Panc1 (cell line): ENCODE measurements around the gene BCL11B. TPM values are rescaled to one million over a fixed set of nuclear protein-coding genes. Genes with fewer than 3 reads are reported as not detected.

Experiments
- ATAC-seq: fragments of 200-7000 bp; cut with Tn5 transposase; 2 replicates; pipeline ENCODE4 v1.9.1; 2020; ENCODE audit warnings: mild to moderate bottlenecking, moderate library complexity
- BruUV-seq: library from RNA; stranded (reverse); fragments of 400-500 nt; replicated peaks from 2 replicates; lab custom pipeline; 2021; lab: Mats Ljungman, UMichigan
- CTCF ChIA-PET: fragments of 300-600 bp; sonication (Branson Sonifier 250); formaldehyde crosslinking; loops from one replicate; lab custom pipeline; 2022; ENCODE audit warnings: antibody characterized with exemption; lab: Charles Lee
- POLR2A ChIA-PET: fragments of 300-600 bp; sonication (Branson Sonifier 250); formaldehyde crosslinking; loops from one replicate; lab custom pipeline; 2022; ENCODE audit warnings: antibody characterized with exemption; lab: Charles Lee
- DNase-seq: peaks from one replicate; pipeline ENCODE4 v3.0.0-alpha.2; 2010; ENCODE audit warnings: low read depth, low spot score
- H3K27ac ChIP-seq: 2 replicates; pipeline ENCODE4 v1.5.1; 2011; ENCODE audit warnings: mild to moderate bottlenecking, low read length, inconsistent platforms
- H3K27me3 ChIP-seq: fragments of 200-500 bp; sonication (Bioruptor generic); 2 replicates; pipeline ENCODE4 v1.6.0; 2014; ENCODE audit warnings: low read length, inconsistent platforms; ENCODE audit not compliant: control insufficient read depth, insufficient read depth
- H3K36me3 ChIP-seq: fragments of 200-500 bp; sonication (Bioruptor generic); 2 replicates; pipeline ENCODE4 v1.5.1; 2014; ENCODE audit warnings: inconsistent platforms, mild to moderate bottlenecking, low read length, moderate library complexity; ENCODE audit not compliant: control insufficient read depth, insufficient read depth
- H3K4me1 ChIP-seq: 2 replicates; pipeline ENCODE4 v1.5.1; 2011; ENCODE audit warnings: inconsistent platforms, mild to moderate bottlenecking, low read length, moderate library complexity; ENCODE audit not compliant: control insufficient read depth, insufficient read depth
- H3K4me3 ChIP-seq, 2 experiments: 2 replicates each; pipeline ENCODE4 v1.5.1; 2011 to 2012; ENCODE audit warnings: low read depth in 2 of 2, low read length in 2 of 2, mild to moderate bottlenecking in 2 of 2, inconsistent platforms in 1 of 2, moderate library complexity in 1 of 2
- H3K9me3 ChIP-seq: fragments of 200-500 bp; sonication (Bioruptor generic); 2 replicates; pipeline ENCODE4 v1.5.1; 2014; ENCODE audit warnings: low read depth, mild to moderate bottlenecking, inconsistent platforms, low read length, moderate library complexity; ENCODE audit not compliant: control insufficient read depth, insufficient read depth
- SIN3A ChIP-seq: IDR thresholded peaks from 2 replicates; pipeline ENCODE4 v1.6.1; 2012; ENCODE audit warnings: low read depth, mild to moderate bottlenecking, low read length, moderate library complexity, borderline replicate concordance; ENCODE audit not compliant: insufficient read depth
- TCF7L2 ChIP-seq: IDR thresholded peaks from 2 replicates; pipeline ENCODE4 v1.6.1; 2011; ENCODE audit warnings: mild to moderate bottlenecking, low read depth, low read length, inconsistent platforms
- in situ Hi-C: cut with HindIII; loops from 2 replicates; pipeline ENCODE4 v1.10.0; 2016; ENCODE audit warnings: low sequenced_read_pairs, low pct_unique_long_range_greater_than_20kb
- intact Hi-C: fragments of 100-400 bp; cut with micrococcal nuclease; formaldehyde crosslinking; loops from one replicate; pipeline ENCODE4 v1.10.0; 2022; ENCODE audit not compliant: unreplicated experiment
- total RNA-seq: library from RNA; stranded (reverse); gene quantifications from one replicate; pipeline ENCODE4 v1.2.1, GENCODE V29; 2021; ENCODE audit not compliant: unreplicated experiment
- TF ChIP-seq, protein P1 (sequence below): fragments of 450-650 bp; IDR thresholded peaks from 2 replicates; pipeline ENCODE4 v1.5.1; 2017; ENCODE audit warnings: mild to moderate bottlenecking
- TF ChIP-seq, protein P2 (sequence below), 2 experiments: IDR thresholded peaks; 2 replicates each; pipeline ENCODE4 v1.6.1; 2011 to 2012; ENCODE audit warnings: low read depth in 2 of 2, control low read depth in 1 of 2, low read length in 1 of 2, mild to moderate bottlenecking in 1 of 2, moderate library complexity in 1 of 2; ENCODE audit not compliant: insufficient read depth in 1 of 2

The BCL11B gene
- total RNA-seq, 1 experiment from 2014 or later = 0.23 TPM

DNA sequence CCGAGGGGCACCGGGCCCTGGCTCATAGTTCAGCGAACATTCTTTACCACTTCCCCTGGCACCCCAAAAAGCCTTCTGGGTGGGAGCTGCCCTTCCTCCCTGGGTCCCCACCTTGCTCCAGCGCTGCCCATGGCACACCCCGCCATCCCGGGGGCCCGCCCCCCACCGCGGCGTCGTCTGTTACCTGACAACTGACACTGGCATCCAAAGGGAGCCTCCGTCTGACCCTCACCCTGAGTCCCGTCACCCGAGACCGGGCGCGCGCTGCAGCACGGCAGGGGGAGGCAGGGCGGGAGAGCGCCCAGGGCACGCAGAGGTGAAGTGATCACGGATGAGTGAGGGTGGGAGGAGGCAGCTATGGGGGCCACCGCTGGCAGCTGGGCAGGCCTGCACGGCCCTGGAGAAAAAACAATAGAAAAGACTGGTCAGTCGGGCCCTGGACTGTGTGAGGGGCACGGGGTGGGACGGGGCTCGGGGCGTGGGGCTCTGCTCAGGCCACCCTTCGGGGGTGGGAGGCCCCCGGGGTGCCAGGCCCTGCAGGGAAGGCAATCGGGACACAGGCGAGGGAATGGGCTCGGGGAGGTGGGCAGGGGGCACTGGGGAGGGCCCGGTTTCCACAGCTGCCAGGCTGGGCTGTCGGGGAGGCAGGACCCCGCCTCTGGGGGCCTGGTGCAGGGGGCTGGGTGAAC is 40.7 kb downstream of the BCL11B start:
- ATAC-seq (no peak), DNase-seq (no peak)
- in situ Hi-C loops = no loop called here
- TF ChIP-seq, protein P1, sequence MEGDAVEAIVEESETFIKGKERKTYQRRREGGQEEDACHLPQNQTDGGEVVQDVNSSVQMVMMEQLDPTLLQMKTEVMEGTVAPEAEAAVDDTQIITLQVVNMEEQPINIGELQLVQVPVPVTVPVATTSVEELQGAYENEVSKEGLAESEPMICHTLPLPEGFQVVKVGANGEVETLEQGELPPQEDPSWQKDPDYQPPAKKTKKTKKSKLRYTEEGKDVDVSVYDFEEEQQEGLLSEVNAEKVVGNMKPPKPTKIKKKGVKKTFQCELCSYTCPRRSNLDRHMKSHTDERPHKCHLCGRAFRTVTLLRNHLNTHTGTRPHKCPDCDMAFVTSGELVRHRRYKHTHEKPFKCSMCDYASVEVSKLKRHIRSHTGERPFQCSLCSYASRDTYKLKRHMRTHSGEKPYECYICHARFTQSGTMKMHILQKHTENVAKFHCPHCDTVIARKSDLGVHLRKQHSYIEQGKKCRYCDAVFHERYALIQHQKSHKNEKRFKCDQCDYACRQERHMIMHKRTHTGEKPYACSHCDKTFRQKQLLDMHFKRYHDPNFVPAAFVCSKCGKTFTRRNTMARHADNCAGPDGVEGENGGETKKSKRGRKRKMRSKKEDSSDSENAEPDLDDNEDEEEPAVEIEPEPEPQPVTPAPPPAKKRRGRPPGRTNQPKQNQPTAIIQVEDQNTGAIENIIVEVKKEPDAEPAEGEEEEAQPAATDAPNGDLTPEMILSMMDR = no peak
- TF ChIP-seq SIN3A = no peak
- TF ChIP-seq TCF7L2 = no peak
- TF ChIP-seq, protein P2, sequence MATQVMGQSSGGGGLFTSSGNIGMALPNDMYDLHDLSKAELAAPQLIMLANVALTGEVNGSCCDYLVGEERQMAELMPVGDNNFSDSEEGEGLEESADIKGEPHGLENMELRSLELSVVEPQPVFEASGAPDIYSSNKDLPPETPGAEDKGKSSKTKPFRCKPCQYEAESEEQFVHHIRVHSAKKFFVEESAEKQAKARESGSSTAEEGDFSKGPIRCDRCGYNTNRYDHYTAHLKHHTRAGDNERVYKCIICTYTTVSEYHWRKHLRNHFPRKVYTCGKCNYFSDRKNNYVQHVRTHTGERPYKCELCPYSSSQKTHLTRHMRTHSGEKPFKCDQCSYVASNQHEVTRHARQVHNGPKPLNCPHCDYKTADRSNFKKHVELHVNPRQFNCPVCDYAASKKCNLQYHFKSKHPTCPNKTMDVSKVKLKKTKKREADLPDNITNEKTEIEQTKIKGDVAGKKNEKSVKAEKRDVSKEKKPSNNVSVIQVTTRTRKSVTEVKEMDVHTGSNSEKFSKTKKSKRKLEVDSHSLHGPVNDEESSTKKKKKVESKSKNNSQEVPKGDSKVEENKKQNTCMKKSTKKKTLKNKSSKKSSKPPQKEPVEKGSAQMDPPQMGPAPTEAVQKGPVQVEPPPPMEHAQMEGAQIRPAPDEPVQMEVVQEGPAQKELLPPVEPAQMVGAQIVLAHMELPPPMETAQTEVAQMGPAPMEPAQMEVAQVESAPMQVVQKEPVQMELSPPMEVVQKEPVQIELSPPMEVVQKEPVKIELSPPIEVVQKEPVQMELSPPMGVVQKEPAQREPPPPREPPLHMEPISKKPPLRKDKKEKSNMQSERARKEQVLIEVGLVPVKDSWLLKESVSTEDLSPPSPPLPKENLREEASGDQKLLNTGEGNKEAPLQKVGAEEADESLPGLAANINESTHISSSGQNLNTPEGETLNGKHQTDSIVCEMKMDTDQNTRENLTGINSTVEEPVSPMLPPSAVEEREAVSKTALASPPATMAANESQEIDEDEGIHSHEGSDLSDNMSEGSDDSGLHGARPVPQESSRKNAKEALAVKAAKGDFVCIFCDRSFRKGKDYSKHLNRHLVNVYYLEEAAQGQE (IDR thresholded peaks at IDR 0.05; ENCODE audit: insufficient read depth in 1 of 2, low read depth in 2 of 2, low read length in 1 of 2) = no peak
- no peaks in the 10 kb centered on the region for H3K9me3 ChIP-seq
- H3K4me1 ChIP-seq = no peaks in the 10 kb centered on the region
- intact Hi-C loops = no loop called here
- no TSS peak for BruUV-seq
- H3K36me3 ChIP-seq = no peaks in the 10 kb centered on the region
- no peak overlapping the region for H3K27ac ChIP-seq
- H3K27me3 ChIP-seq = no peaks in the 10 kb centered on the region
- CTCF ChIA-PET = interaction anchor here (0.6 kb wide), 1 partner anchor 581 kb away, joined by 5 read pairs; no protein-coding TSS in a partner anchor
- POLR2A ChIA-PET = no interaction called here
- H3K4me3 ChIP-seq = no peak overlapping the region

DNA sequence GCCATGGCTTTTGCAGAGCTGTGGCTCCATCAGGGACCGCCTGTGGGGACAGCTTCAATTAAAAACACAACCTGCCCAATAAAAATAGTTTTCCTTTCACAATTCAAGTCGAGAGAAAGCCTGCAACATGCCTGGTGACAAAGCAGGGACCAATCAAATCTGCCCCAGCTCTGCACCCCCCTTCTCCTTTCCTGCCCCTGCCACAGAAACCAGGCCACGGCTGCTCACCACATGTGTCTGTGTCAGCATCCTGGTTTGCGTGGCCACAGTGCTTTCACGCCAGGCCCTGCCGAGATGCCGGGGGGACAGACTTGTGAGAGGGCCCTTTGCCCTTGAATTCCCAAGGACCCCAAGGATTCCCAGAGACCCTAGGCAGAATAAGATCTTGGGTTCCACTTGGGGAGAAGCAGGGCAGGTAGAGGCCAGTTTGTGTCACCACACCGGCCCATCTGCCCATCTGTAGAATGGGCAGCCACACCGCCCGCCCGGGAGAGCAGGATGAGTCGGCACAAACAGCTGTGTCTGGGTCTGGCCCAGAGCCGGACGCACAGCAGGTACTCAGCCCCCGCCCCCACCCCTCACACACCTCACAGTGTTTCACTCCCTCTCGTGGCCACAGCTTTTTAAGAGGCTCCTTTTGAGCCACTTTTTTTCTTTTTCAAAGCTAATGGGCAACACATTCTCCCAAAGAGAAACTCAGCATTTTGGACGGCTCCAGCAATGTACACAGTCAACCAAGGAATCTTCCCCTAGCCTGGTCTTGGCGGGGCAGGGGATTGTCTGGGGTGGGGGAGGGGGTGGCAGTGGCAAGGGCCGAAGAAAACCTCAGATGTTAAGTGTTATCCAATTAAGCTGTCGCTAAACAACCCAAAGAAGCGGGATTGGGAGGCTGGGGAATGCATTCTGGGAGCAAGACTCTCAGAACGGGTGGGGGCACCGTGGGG is 41.5 kb downstream of the BCL11B start:
- POLR2A ChIA-PET = no interaction called here
- CTCF ChIA-PET = interaction anchor here (0.6 kb wide), 1 partner anchor 581 kb away, joined by 5 read pairs; no protein-coding TSS in a partner anchor
- Histone ChIP-seq H3K9me3 (no peaks in the 10 kb centered on the region), H3K27ac (no peak overlapping the region), H3K27me3 (no peaks in the 10 kb centered on the region), H3K4me1 (no peaks in the 10 kb centered on the region), H3K36me3 (no peaks in the 10 kb centered on the region), H3K4me3 (no peak overlapping the region)
- TF ChIP-seq, protein P1 = no peak
- TF ChIP-seq TCF7L2 = no peak
- in situ Hi-C loops (no loop called here), intact Hi-C loops (no loop called here)
- DNase-seq = no peak
- ATAC-seq = no peak
- no TSS peak for BruUV-seq
